Endothelial cell (in vitro differentiated cells): ENCODE measurements around the gene GALR1. TPM values are rescaled to one million over a fixed set of nuclear protein-coding genes. Genes with fewer than 3 reads are reported as not detected.

Source experiments
- DNase-seq: peaks from one replicate; pipeline ENCODE4 v3.0.0; 2021; ENCODE audit warnings: low spot score
- H3K27ac Mint-ChIP-seq: one replicate; pipeline ENCODE4 v1.8.0; 2021; ENCODE audit warnings: mixed read lengths, inconsistent platforms; ENCODE audit not compliant: unreplicated experiment
- H3K27me3 Mint-ChIP-seq: one replicate; pipeline ENCODE4 v1.8.0; 2021; ENCODE audit warnings: mild to moderate bottlenecking, moderate library complexity, mixed read lengths, inconsistent platforms; ENCODE audit not compliant: unreplicated experiment
- H3K36me3 Mint-ChIP-seq: one replicate; pipeline ENCODE4 v1.8.0; 2021; ENCODE audit warnings: mild to moderate bottlenecking, low read depth, mixed read lengths, inconsistent platforms; ENCODE audit not compliant: unreplicated experiment
- H3K4me1 Mint-ChIP-seq: one replicate; pipeline ENCODE4 v1.8.0; 2021; ENCODE audit warnings: mild to moderate bottlenecking, mixed read lengths, inconsistent platforms; ENCODE audit not compliant: unreplicated experiment
- H3K4me3 Mint-ChIP-seq: one replicate; pipeline ENCODE4 v1.8.0; 2021; ENCODE audit warnings: mild to moderate bottlenecking, mixed read lengths, inconsistent platforms; ENCODE audit not compliant: unreplicated experiment
- H3K9me3 Mint-ChIP-seq: one replicate; pipeline ENCODE4 v1.8.0; 2021; ENCODE audit warnings: mixed read lengths, inconsistent platforms; ENCODE audit not compliant: unreplicated experiment
- total RNA-seq: library from RNA; stranded (reverse); fragmentation: NEBNext Ultra II Directional; extraction: Animal tissue kit (Norgen Biotek cat#: 25700); gene quantifications from one replicate; pipeline ENCODE4 v1.2.1, GENCODE V29; 2021; ENCODE audit not compliant: unreplicated experiment
- TF ChIP-seq, protein P1 (sequence below): fragments of 200-600 bp; sonication (generic); IDR thresholded peaks from one replicate; pipeline ENCODE4 v1.5.0; 2021; ENCODE audit warnings: antibody characterized with exemption; ENCODE audit not compliant: unreplicated experiment

GALR1 gene
- total RNA-seq, 1 donor from 2014 or later: not detected

GRCh38 chr18:77255426-77256105 is 5.9 kb downstream of the GALR1 start:
- no peaks in the 10 kb centered on the region for H3K4me1 Mint-ChIP-seq

DNA sequence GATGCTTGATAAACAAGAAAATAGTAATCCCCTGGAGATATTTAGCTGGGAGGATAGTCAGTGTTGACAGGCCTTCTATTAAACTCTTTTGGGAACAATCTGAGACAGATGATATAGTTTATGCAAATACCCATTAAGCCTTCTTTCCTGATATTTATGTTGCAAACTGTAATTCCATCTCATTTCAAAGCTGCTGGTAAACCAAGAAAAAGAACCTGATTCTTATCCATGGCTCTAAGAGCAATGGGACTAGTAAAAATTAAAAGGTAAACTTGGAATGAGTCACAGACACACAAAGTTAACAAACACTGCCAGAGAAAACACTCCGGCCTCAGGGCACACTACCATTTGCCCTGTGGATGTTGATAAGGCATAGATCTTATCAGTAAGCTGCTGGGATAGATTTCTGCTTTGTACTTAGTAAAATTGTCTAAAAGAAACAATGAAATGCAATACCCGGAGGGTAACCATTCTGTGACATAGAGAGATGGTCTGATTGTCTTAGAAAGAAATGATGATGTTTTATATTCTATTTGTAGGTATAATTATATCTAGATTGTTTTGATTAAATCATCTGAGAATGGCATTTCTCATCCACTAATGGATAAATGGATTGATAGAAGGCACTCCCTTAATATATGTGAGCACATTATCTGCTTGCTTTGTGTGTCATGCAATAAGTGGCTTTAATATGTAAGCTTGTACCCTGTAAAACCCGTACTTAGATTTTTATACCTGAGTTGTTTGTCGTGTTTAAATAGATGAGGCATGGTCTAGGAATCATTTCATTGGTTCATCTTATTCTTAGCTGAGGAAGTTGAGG is 13.2 kb downstream of the GALR1 start:
- TF ChIP-seq, protein P1, sequence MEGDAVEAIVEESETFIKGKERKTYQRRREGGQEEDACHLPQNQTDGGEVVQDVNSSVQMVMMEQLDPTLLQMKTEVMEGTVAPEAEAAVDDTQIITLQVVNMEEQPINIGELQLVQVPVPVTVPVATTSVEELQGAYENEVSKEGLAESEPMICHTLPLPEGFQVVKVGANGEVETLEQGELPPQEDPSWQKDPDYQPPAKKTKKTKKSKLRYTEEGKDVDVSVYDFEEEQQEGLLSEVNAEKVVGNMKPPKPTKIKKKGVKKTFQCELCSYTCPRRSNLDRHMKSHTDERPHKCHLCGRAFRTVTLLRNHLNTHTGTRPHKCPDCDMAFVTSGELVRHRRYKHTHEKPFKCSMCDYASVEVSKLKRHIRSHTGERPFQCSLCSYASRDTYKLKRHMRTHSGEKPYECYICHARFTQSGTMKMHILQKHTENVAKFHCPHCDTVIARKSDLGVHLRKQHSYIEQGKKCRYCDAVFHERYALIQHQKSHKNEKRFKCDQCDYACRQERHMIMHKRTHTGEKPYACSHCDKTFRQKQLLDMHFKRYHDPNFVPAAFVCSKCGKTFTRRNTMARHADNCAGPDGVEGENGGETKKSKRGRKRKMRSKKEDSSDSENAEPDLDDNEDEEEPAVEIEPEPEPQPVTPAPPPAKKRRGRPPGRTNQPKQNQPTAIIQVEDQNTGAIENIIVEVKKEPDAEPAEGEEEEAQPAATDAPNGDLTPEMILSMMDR: no peak
- Mint-ChIP-seq H3K27me3 (peaks cover 2% of the 10 kb centered on the region), H3K27ac (no peak overlapping the region), H3K4me3 (no peak overlapping the region), H3K4me1 (no peaks in the 10 kb centered on the region), H3K9me3 (no peaks in the 10 kb centered on the region), H3K36me3 (no peaks in the 10 kb centered on the region)
- DNase-seq: no peak

More at GRCh38 chr18:77255426-77256105, 5.9 kb downstream of the GALR1 start:
- no peaks in the 10 kb centered on the region for H3K36me3 Mint-ChIP-seq
- TF ChIP-seq, protein P1: no peak
- H3K27ac Mint-ChIP-seq: no peak overlapping the region
- H3K4me3 Mint-ChIP-seq: no peak overlapping the region
- H3K9me3 Mint-ChIP-seq: no peaks in the 10 kb centered on the region
- DNase-seq: no peak
- H3K27me3 Mint-ChIP-seq: peaks cover 11% of the 10 kb centered on the region

- Mint-ChIP-seq H3K27me3 (peaks cover 2% of the 10 kb centered on the region), H3K4me3 (no peak overlapping the region), H3K27ac (no peak overlapping the region), H3K4me1 (no peaks in the 10 kb centered on the region), H3K36me3 (no peaks in the 10 kb centered on the region), H3K9me3 (no peaks in the 10 kb centered on the region)
- DNase-seq: no peak
- TF ChIP-seq, protein P1: no peak
Observed at GRCh38 chr18:77263466-77263763, 13.8 kb downstream of the GALR1 start.

DNA sequence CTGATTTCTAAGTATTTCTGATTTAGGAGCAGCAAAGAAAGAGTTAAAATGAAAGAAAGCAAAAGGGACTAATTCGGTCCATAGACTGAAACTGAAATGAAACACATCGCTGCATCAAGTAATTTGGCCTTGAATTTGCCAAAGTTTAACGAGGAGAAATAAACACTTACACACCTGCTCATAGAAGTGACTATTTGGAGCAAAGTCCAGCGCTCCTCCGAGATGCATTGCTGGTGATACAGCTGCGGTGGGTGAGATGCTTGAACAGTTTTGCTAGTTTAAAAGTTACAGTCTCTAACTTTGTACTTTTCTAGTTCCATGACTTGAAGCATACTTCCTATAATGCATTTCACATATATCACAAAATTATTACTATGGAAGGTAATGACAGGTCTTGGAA is 18.3 kb downstream of the GALR1 start:
- Mint-ChIP-seq H3K27me3 (no peaks in the 10 kb centered on the region), H3K4me3 (no peak overlapping the region), H3K36me3 (no peaks in the 10 kb centered on the region), H3K27ac (no peak overlapping the region), H3K9me3 (no peaks in the 10 kb centered on the region), H3K4me1 (no peaks in the 10 kb centered on the region)
- no peak for DNase-seq
- TF ChIP-seq, protein P1: no peak

- Mint-ChIP-seq H3K36me3 (no peaks in the 10 kb centered on the region), H3K27me3 (no peaks in the 10 kb centered on the region), H3K4me3 (no peak overlapping the region), H3K9me3 (no peaks in the 10 kb centered on the region), H3K4me1 (no peaks in the 10 kb centered on the region), H3K27ac (no peak overlapping the region)
- no peak for DNase-seq
- TF ChIP-seq, protein P1: no peak
Observed at GRCh38 chr18:77268456-77268855, 18.8 kb downstream of the GALR1 start.
